H1 (cell line): ENCODE results near the gene GABRD. TPM values are rescaled to one million over a fixed set of nuclear protein-coding genes. Genes with fewer than 3 reads are reported as not detected.

Experiments used
- FOSL1 ChIP-seq: IDR thresholded peaks from 2 replicates; pipeline ENCODE4 v1.6.1; 2011; ENCODE audit warnings: mild to moderate bottlenecking, low read depth, low read length, moderate library complexity; ENCODE audit not compliant: insufficient read depth
- SP1 ChIP-seq: IDR thresholded peaks from 2 replicates; pipeline ENCODE4 v1.6.1; 2011; ENCODE audit warnings: low read depth, low read length
- polyA plus RNA-seq, 7 experiments: library from polyadenylated mRNA; depleted of rRNA in 3 of 7; stranded (reverse) in 5 of 7; unstranded in 2 of 7; fragments of >200 nt in 5 of 7; fragments of 200-250 nt in 2 of 7; gene quantifications; 1 replicate in 5 of 7; 2 replicates in 1 of 7; 4 replicates in 1 of 7; pipeline versions ENCODE4 v1.2.1 to v1.2.3, GENCODE V29; 2011 to 2013; ENCODE audit warnings: missing spikeins in 2 of 7, mixed read lengths in 2 of 7
- total RNA-seq: library from RNA; stranded (reverse); fragmentation: NEBNext Ultra II Directional; extraction: Animal tissue kit (Norgen Biotek cat#: 25700); gene quantifications from 2 replicates; pipeline ENCODE4 v1.2.1, GENCODE V29; 2021

The GABRD gene
- total and polyA plus RNA-seq, 2 of the 8 experiments (the other 6 are each of a cell fraction or from before 2014, with no cell fraction given), result 1.8 to 3.0 TPM

DNA sequence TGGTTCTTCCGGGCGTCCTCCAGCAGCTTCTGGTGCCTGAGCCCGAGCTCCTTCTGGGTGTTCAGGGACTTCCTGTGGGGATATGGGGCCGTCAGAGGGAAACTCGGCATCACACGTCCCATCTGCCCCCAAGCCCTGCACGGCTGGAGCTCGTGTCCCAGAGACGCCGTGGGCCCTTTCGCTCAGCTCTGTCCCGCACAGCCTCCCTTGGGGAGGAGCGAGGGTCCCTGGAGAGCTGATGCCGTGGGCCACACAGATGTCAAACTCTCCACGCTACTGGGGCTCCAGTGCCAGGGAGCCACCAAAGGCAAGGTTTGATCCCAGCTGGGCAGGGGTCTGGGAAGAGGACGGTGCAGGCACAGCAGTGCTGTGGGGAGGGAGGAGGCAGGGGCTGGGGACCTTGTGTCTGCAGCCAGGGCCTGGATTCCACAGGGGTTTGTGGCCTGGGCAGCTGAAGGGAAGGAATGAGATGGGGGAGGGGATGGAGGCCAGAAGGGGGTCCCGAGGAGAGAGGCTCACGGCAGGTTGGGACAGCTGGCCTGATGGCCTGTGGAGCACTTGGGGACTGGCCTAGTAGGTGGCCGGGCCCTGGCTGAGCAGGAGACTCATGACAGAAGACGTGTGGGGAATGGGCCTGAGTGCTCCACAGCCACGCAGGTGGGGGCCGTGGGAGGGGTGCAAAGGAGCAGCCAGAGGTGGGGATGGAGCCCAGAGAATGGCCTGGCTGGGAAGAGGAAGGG lies 46.0 kb upstream of the GABRD start (continued):
- TF ChIP-seq FOSL1, result no peak
- no peak for TF ChIP-seq SP1
- TF ChIP-seq, all 59 proteins: peak for 0
